Body of pancreas (tissue), 4 donors: ENCODE measurements around the gene LRRFIP1. TPM values are rescaled to one million over a fixed set of nuclear protein-coding genes. Genes with fewer than 3 reads are reported as not detected.

Experiments used
- ATAC-seq: fragments of 150-250 bp; one replicate; pipeline ENCODE4 v1.9.1; 2016
- DNase-seq, 4 donors: peaks; one replicate each; pipeline ENCODE4 v3.0.0-alpha.2; 2019
- H3K27ac ChIP-seq, 4 donors: fragments of 200-600 bp; sonication (generic); 1 replicate in 3 of 4; 2 replicates in 1 of 4; pipeline versions ENCODE4 v1.5.1 to v1.6.1; 2016 to 2019; ENCODE audit warnings: mild to moderate bottlenecking in 1 of 4, mixed read lengths in 1 of 4, moderate library complexity in 1 of 4
- H3K27me3 ChIP-seq, 2 donors: fragments of 200-600 bp; sonication (generic); one replicate each; pipeline ENCODE4 v1.6.0; 2016; ENCODE audit warnings: mild to moderate bottlenecking in 1 of 2
- H3K36me3 ChIP-seq, 2 donors: fragments of 200-600 bp; sonication (generic); replicated peaks in 1 of 2; 2 replicates each; pipeline ENCODE4 v1.5.1; 2016; ENCODE audit warnings: low read depth in 2 of 2; ENCODE audit not compliant: insufficient read depth in 1 of 2
- H3K4me1 ChIP-seq: fragments of 200-600 bp; sonication (generic); one replicate; pipeline ENCODE4 v1.6.0; 2016
- H3K4me3 ChIP-seq, 2 donors: fragments of 200-600 bp; sonication (generic); 1 replicate in 1 of 2; 2 replicates in 1 of 2; pipeline ENCODE4 v1.5.1; 2016 to 2019
- H3K9me3 ChIP-seq, 3 donors: fragments of 200-600 bp; sonication (generic); 1 replicate in 2 of 3; 2 replicates in 1 of 3; pipeline ENCODE4 v1.5.1; 2016
- CTCF ChIP-seq, 7 experiments: fragments of 450-650 bp in 4 of 7; fragments of 200-600 bp in 3 of 7; sonication (generic) in 3 of 7; IDR thresholded peaks; one replicate each; pipeline ENCODE4 v1.5.1; 2016 to 2019; ENCODE audit warnings: antibody characterized with exemption in 7 of 7
- POLR2A ChIP-seq, 3 donors: fragments of 450-650 bp; IDR thresholded peaks; one replicate each; pipeline ENCODE4 v1.6.1; 2016; ENCODE audit warnings: antibody characterized with exemption in 3 of 3, mild to moderate bottlenecking in 2 of 3
- WGBS, 2 donors: methylation state at CpG; one replicate each; pipeline ENCODE4 v1.1.5; 2017; 5-methylcytosine and 5-hydroxymethylcytosine counted together
- intact Hi-C: fragments of 100-400 bp; cut with DNase I; formaldehyde crosslinking; loops from one replicate; pipeline ENCODE4 v1.15.1; 2023
- total RNA-seq, 2 donors: library from RNA; depleted of rRNA; stranded (reverse); fragments of >200 nt; gene quantifications; one replicate each; pipeline ENCODE4 v1.1.0, GENCODE V29; 2016

The LRRFIP1 gene
- total RNA-seq, 2 donors from 2014 or later, result 49.8 to 57.1 TPM

GRCh38 chr2:237744613-237745249 is 117.3 kb downstream of the LRRFIP1 start:
- Histone ChIP-seq H3K4me3 (no peak overlapping the region), H3K4me1 (peaks cover 22% of the 10 kb centered on the region), H3K9me3 (no peaks in the 10 kb centered on the region), H3K27ac (no peak overlapping the region), H3K36me3 (peaks cover 0 to 3% of the 10 kb centered on the region in 2 donors), H3K27me3 (no peaks in the 10 kb centered on the region)
- DNase-seq, result peak; percentile 69 to 83 (median 78)
- 42 to 45% methylated on average over 17 of the region's 18 CpGs for WGBS, 2 donors
- peak; percentile 83 for ATAC-seq
- intact Hi-C loops, result loop anchor here (10.0 kb wide), 1 partner anchor 160 kb away; no protein-coding TSS in a partner anchor
- peak; percentile 89 to 97 (median 94) for TF ChIP-seq CTCF (IDR thresholded peaks at IDR 0.05)
- TF ChIP-seq POLR2A (IDR thresholded peaks at IDR 0.05), result no peak

- no peak for ATAC-seq
- intact Hi-C loops, result loop anchor here (10.0 kb wide), 1 partner anchor 160 kb away; no protein-coding TSS in a partner anchor
- no peak for DNase-seq
- H3K4me1 ChIP-seq, result peaks cover 22% of the 10 kb centered on the region
- no peak overlapping the region for H3K27ac ChIP-seq
- H3K36me3 ChIP-seq, result peaks cover 0 to 4% of the 10 kb centered on the region in 2 donors
- TF ChIP-seq POLR2A (IDR thresholded peaks at IDR 0.05) (no peak), CTCF (IDR thresholded peaks at IDR 0.05) (no peak)
- H3K9me3 ChIP-seq, result no peaks in the 10 kb centered on the region
- H3K27me3 ChIP-seq, result no peaks in the 10 kb centered on the region
- H3K4me3 ChIP-seq, result no peak overlapping the region
- 49% methylated on average over 5 of the region's 5 CpGs for WGBS, 2 donors
Observed at GRCh38 chr2:237745250-237745613, 117.8 kb downstream of the LRRFIP1 start.

- Histone ChIP-seq H3K27me3 (no peaks in the 10 kb centered on the region), H3K4me3 (no peak overlapping the region), H3K4me1 (peaks cover 22% of the 10 kb centered on the region), H3K27ac (no peak overlapping the region), H3K36me3 (peaks cover 0 to 7% of the 10 kb centered on the region in 2 donors), H3K9me3 (no peaks in the 10 kb centered on the region)
- TF ChIP-seq CTCF (IDR thresholded peaks at IDR 0.05), result no peak
- TF ChIP-seq POLR2A (IDR thresholded peaks at IDR 0.05), result no peak
- intact Hi-C loops, result loop anchor here (10.0 kb wide), 1 partner anchor 162 kb away; no protein-coding TSS in a partner anchor
- 86% methylated on average over 15 of the region's 15 CpGs for WGBS, 2 donors
- DNase-seq (no peak), ATAC-seq (no peak)
Observed at GRCh38 chr2:237746302-237747080, 119.1 kb downstream of the LRRFIP1 start.

- H3K4me3 ChIP-seq, result no peak overlapping the region
- H3K9me3 ChIP-seq, result no peaks in the 10 kb centered on the region
- intact Hi-C loops, result loop anchor here (10.0 kb wide), 1 partner anchor 162 kb away; no protein-coding TSS in a partner anchor
- WGBS, 2 donors, result 82 to 94% methylated on average over 5 to 9 of the region's 9 CpGs
- no peaks in the 10 kb centered on the region for H3K27me3 ChIP-seq
- H3K36me3 ChIP-seq, result peaks cover 0 to 11% of the 10 kb centered on the region in 2 donors
- peaks cover 19% of the 10 kb centered on the region for H3K4me1 ChIP-seq
- ATAC-seq (no peak), DNase-seq (no peak)
- no peak for TF ChIP-seq POLR2A (IDR thresholded peaks at IDR 0.05)
- no peak for TF ChIP-seq CTCF (IDR thresholded peaks at IDR 0.05)
- no peak overlapping the region for H3K27ac ChIP-seq
Observed at GRCh38 chr2:237747189-237747588, 119.8 kb downstream of the LRRFIP1 start.
